Measurements from ENCODE around the gene ITCH.
"Not testable (repeated sequence)": the region's sequence is repeated elsewhere in the genome, so short reads cannot be mapped to it uniquely, and the experiment has no call there.

ITCH gene

DNA sequence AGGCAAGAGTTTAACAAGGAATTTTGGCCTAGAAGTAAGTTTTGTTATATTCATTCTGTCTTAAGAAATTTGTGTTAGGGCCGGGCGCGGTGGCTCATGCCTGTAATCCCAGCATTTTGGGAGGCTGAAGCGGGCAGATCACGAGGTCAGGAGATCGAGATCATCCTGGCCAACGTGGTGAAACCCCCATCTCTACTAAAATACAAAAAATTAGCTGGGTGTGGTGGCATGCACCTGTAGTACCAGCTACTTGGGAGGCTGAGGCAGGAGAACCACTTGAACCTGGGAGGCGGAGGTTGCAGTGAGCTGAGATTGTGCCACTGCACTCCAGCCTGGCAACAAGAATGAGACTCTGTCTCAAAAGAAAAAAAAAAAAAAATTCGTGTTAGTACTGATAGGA, 4.8 kb downstream of the ITCH start:
- not testable (repeated sequence) for H3K9ac ChIP-seq (ENCODE audit: low read length); H3K4me3 ChIP-seq (ENCODE audit: low read depth in 1 of 2, low read length in 2 of 2); H3K27ac ChIP-seq (ENCODE audit: low read depth, low read length); H3K27me3 ChIP-seq (ENCODE audit: control insufficient read depth in 1 of 2, insufficient read depth in 2 of 2, low read length in 2 of 2); H3K9me3 ChIP-seq (ENCODE audit: low read length)
- Histone ChIP-seq H3K4me1 (ENCODE audit: insufficient read depth, low read length) (peaks cover 40% of the 10 kb centered on the region), H3K36me3 (ENCODE audit: insufficient read depth, low read length) (peaks cover 11% of the 10 kb centered on the region)

DNA sequence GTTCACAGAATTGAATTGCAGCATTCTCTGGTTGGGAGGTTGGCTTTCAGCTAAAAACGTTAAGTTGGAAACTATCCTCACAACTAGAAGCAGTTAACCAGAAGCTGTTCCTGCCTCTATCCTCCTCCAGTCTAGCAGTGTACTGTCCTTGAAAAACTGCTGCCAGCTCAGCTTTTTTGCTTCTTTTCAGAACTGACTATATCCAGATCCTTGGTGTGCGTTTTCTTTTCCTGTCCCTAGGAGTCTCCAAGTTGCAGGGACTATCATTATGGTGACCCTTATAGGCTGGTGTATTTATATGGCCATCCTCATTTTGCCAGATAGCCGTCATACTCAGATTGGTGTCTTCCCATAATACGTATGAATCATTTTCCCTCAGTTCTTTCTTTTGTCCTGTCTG, 5.5 kb downstream of the ITCH start:
- peaks cover 40% of the 10 kb centered on the region for H3K4me1 ChIP-seq (ENCODE audit: insufficient read depth, low read length)
- no peaks in the 10 kb centered on the region for H3K9me3 ChIP-seq (ENCODE audit: low read length)
- peaks cover 11% of the 10 kb centered on the region for H3K36me3 ChIP-seq (ENCODE audit: insufficient read depth, low read length)
- no peak overlapping the region for H3K27ac ChIP-seq (ENCODE audit: low read depth, low read length)
- no peak overlapping the region for H3K9ac ChIP-seq (ENCODE audit: low read length)
- no peak overlapping the region for H3K4me3 ChIP-seq (ENCODE audit: low read depth in 1 of 2, low read length in 2 of 2)
- H3K27me3 ChIP-seq (ENCODE audit: control insufficient read depth in 1 of 2, insufficient read depth in 2 of 2, low read length in 2 of 2) = no peaks in the 10 kb centered on the region

DNA sequence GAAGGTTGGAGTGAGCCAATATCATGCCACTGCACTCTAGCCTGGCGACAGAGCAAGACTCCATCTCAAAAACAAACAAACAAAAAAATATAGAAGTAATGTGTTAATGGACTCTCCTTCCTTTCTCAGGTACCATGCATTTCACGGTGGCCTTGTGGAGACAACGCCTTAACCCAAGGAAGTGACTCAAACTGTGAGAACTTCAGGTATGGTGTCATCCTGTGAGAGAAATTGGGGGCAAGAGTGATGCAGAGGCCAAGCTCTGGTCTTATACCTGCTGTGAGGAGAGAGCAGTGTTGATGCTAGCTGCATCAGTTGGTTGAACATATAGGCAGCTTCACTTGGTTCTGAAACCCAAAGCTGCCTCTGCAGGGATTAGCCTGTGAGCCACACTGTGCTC, 6.2 kb downstream of the ITCH start:
- no peaks in the 10 kb centered on the region for H3K27me3 ChIP-seq (ENCODE audit: control insufficient read depth in 1 of 2, insufficient read depth in 2 of 2, low read length in 2 of 2)
- H3K36me3 ChIP-seq (ENCODE audit: insufficient read depth, low read length) = peaks cover 14% of the 10 kb centered on the region
- H3K9me3 ChIP-seq (ENCODE audit: low read length) = no peaks in the 10 kb centered on the region
- peaks cover 37% of the 10 kb centered on the region for H3K4me1 ChIP-seq (ENCODE audit: insufficient read depth, low read length)
- no peak overlapping the region for H3K27ac ChIP-seq (ENCODE audit: low read depth, low read length)
- no peak overlapping the region for H3K4me3 ChIP-seq (ENCODE audit: low read depth in 1 of 2, low read length in 2 of 2)
- no peak overlapping the region for H3K9ac ChIP-seq (ENCODE audit: low read length)

DNA sequence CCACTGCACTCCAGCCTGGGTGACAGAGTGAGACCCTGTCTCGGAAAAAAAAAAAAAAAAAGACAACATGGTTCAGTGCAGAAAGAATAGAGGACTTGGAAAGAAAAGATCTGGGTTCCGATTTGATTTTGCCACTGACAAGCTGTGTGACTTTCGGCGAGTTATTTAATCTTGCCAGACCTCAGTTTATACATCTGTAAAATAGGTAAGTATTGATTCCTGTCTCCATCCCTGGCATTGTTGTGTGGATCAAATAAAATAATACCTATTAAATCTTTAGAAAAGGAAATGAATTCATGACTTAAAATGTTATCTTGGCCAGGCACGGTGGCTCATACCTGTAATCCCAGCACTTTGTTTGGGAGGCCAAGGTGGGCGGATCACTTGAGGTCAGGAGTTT, 7.0 kb downstream of the ITCH start:
- Histone ChIP-seq H3K27ac (ENCODE audit: low read depth, low read length) (no peak overlapping the region), H3K4me3 (ENCODE audit: low read depth in 1 of 2, low read length in 2 of 2) (no peak overlapping the region), H3K27me3 (ENCODE audit: control insufficient read depth in 1 of 2, insufficient read depth in 2 of 2, low read length in 2 of 2) (no peaks in the 10 kb centered on the region), H3K36me3 (ENCODE audit: insufficient read depth, low read length) (peaks cover 17% of the 10 kb centered on the region), H3K4me1 (ENCODE audit: insufficient read depth, low read length) (peaks cover 34% of the 10 kb centered on the region), H3K9ac (ENCODE audit: low read length) (no peak overlapping the region), H3K9me3 (ENCODE audit: low read length) (no peaks in the 10 kb centered on the region)

DNA sequence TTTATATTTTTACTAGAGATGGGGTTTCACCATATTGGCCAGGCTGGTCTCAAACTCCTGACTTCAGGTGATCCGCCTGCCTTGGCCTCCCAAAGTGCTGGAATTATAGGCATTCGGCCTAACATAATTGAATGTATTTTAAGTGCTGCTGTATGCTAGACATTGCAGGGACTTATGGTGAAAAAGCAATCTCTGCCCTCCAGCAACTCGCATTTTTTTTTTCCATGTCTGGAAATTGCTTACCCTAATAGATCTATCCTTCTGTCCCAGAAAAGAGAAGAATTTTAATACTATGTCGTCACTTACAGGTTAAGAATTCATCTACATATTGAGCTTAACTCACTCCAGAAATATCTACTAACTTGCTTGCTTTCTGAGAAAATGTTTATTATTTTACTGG, 10.4 kb downstream of the ITCH start:
- no peaks in the 10 kb centered on the region for H3K9me3 ChIP-seq (ENCODE audit: low read length)
- H3K27ac ChIP-seq (ENCODE audit: low read depth, low read length) = no peak overlapping the region
- peaks cover 13% of the 10 kb centered on the region for H3K4me1 ChIP-seq (ENCODE audit: insufficient read depth, low read length)
- no peak overlapping the region for H3K4me3 ChIP-seq (ENCODE audit: low read depth in 1 of 2, low read length in 2 of 2)
- no peaks in the 10 kb centered on the region for H3K27me3 ChIP-seq (ENCODE audit: control insufficient read depth in 1 of 2, insufficient read depth in 2 of 2, low read length in 2 of 2)
- H3K9ac ChIP-seq (ENCODE audit: low read length) = no peak overlapping the region
- peaks cover 17% of the 10 kb centered on the region for H3K36me3 ChIP-seq (ENCODE audit: insufficient read depth, low read length)

DNA sequence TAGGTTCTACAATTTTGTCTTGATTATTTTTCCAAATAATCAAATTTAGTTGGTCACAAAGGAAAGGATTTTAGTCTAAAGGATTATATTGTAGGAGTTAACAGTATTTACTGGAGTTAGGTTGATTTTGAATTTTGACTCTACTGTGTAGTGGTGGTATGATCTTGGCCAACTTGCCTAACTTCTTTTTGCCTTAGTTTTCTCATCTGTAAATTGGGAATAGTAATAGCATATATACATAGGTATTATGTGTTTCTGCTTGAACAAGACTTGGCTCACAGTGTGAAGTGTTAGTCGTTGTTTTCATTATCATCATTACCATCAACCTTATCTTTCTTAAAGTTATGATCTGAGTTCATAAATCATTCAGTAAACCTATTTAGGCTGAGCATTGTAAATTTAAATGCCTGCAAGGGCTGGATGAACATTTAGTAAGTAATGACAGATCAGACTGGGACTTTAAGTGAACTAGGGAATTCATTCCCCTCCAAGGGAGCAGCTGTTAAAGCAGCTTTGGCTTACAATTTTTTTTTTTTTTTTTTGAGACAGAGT, 11.2 kb downstream of the ITCH start:
- Histone ChIP-seq H3K27me3 (ENCODE audit: control insufficient read depth in 1 of 2, insufficient read depth in 2 of 2, low read length in 2 of 2) (no peaks in the 10 kb centered on the region), H3K9ac (ENCODE audit: low read length) (no peak overlapping the region), H3K4me1 (ENCODE audit: insufficient read depth, low read length) (peaks cover 11% of the 10 kb centered on the region), H3K9me3 (ENCODE audit: low read length) (no peaks in the 10 kb centered on the region), H3K36me3 (ENCODE audit: insufficient read depth, low read length) (peaks cover 16% of the 10 kb centered on the region), H3K4me3 (ENCODE audit: low read depth in 1 of 2, low read length in 2 of 2) (no peak overlapping the region), H3K27ac (ENCODE audit: low read depth, low read length) (no peak overlapping the region)

DNA sequence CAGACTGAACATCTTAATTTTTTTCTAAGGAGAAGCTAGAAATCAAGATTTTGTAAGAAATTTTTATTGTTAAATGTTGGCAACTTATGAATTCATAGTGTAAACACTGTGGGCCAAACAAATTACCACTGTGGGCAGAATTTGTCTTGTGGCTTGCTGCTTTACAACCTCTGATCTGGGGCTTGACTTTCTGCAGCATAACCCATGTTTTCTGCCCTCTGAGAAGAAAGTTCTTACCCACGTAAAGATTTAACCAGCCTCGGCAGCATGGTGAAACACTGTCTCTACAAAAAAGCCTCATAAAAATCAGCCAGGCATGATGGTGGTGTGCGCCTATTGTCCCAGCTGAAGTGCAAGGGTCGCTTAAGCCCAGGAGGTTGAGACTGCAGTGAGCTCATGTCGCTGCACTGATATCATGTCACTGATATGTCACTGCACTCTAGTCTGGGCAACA, 12.9 kb downstream of the ITCH start:
- Histone ChIP-seq H3K9me3 (ENCODE audit: low read length) (no peaks in the 10 kb centered on the region), H3K27ac (ENCODE audit: low read depth, low read length) (no peak overlapping the region), H3K4me3 (ENCODE audit: low read depth in 1 of 2, low read length in 2 of 2) (no peak overlapping the region)

DNA sequence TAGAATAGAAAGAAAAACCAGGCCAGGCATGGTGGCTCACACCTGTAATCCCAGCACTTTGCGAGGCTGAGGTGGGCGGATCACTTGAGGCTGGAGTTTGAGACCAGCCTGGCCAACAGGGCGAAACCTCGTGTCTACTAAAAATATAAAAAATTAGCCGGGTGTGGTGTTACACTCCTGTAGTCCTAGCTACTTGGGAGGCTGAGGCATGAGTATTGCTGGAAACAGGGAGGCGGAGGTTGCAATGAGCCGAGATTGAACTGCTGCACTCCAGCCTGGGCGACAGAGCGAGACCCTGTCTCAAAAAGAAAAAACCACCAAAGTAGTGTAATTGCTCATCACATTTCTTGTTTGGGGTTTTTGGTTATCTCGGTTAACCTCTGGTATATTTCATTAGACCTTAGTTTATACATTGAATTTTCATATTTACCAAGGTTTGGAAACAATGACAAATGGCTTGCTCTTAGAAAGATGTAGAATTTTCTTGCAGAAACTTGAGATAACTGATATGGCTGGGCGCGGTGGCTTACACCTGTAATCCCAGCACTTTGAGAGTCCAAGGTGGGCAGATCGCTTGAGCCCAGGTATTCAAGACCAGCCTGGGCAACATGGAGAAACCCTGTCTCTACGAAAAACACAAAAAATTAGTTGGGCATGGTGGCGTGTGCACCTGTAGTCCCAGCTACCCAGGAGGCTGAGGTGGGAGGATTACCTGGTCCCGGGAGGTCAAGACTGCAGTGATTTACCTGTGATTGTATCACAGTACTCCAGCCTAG, 14.2 kb downstream of the ITCH start:
- H3K27me3 ChIP-seq (ENCODE audit: control insufficient read depth in 1 of 2, insufficient read depth in 2 of 2, low read length in 2 of 2) = no peaks in the 10 kb centered on the region
- no peak overlapping the region for H3K4me3 ChIP-seq (ENCODE audit: low read depth in 1 of 2, low read length in 2 of 2)
- H3K9ac ChIP-seq (ENCODE audit: low read length) = no peak overlapping the region
- no peaks in the 10 kb centered on the region for H3K9me3 ChIP-seq (ENCODE audit: low read length)
- H3K27ac ChIP-seq (ENCODE audit: low read depth, low read length) = no peak overlapping the region
- peaks cover 6% of the 10 kb centered on the region for H3K36me3 ChIP-seq (ENCODE audit: insufficient read depth, low read length)
- H3K4me1 ChIP-seq (ENCODE audit: insufficient read depth, low read length) = peaks cover 11% of the 10 kb centered on the region

More for the DNA sequence above, 12.9 kb downstream of the ITCH start:
- Histone ChIP-seq H3K27me3 (ENCODE audit: control insufficient read depth in 1 of 2, insufficient read depth in 2 of 2, low read length in 2 of 2) (no peaks in the 10 kb centered on the region), H3K9ac (ENCODE audit: low read length) (no peak overlapping the region), H3K4me1 (ENCODE audit: insufficient read depth, low read length) (peaks cover 11% of the 10 kb centered on the region), H3K36me3 (ENCODE audit: insufficient read depth, low read length) (peaks cover 6% of the 10 kb centered on the region)

DNA sequence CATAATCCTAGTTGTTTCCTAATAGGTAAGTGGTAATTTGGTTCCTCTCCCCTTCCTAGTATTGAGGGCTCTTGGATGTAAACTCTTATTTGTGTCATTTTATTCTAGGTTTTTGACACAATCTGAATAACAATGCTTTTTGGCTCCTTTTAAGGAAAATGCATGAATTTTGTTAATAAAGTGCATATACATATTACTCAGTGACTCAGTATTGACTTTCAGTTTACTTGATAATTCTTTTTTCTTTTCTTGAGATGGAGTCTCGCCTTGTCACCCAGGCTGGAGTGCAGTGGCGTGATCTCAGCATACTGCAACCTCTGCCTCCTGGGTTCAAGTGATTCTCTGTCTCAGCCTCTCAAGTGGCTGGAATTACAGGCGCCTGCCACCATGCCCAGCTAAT, 19.1 kb downstream of the ITCH start:
- no peak overlapping the region for H3K9ac ChIP-seq (ENCODE audit: low read length)
- no peaks in the 10 kb centered on the region for H3K36me3 ChIP-seq (ENCODE audit: insufficient read depth, low read length)
- H3K27ac ChIP-seq (ENCODE audit: low read depth, low read length) = no peak overlapping the region
- H3K4me3 ChIP-seq (ENCODE audit: low read depth in 1 of 2, low read length in 2 of 2) = no peak overlapping the region
- no peaks in the 10 kb centered on the region for H3K9me3 ChIP-seq (ENCODE audit: low read length)
- peaks cover 10% of the 10 kb centered on the region for H3K4me1 ChIP-seq (ENCODE audit: insufficient read depth, low read length)
- H3K27me3 ChIP-seq (ENCODE audit: control insufficient read depth in 1 of 2, insufficient read depth in 2 of 2, low read length in 2 of 2) = no peaks in the 10 kb centered on the region

DNA sequence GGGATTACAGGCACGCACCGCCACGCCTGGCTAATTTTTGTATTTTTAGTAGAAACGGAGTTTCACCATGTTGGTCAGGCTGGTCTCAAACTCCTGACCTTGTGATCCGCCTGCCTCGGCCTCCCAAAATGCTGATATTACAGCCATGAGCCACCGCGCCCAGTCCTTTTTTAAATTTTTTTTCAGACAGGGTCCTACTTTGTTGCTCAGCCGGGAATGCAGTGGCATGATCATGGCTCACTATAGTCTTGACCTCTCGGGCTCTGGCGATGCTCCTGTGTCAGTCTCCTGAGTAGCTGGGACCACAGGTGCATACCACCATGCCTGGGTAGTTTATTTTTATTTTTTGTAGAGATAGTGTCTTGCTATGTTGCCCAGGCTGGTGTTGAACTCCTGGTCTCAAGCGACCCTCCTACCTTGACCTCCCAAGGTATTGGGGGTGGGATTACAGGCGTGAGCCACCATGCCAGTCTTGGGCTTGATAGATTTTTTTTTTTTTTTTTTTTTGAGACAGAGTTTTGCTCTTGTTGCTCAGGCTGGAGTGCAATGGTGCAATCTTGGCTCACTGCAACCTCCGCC, 19.9 kb downstream of the ITCH start:
- not testable (repeated sequence) for H3K36me3 ChIP-seq (ENCODE audit: insufficient read depth, low read length)

DNA sequence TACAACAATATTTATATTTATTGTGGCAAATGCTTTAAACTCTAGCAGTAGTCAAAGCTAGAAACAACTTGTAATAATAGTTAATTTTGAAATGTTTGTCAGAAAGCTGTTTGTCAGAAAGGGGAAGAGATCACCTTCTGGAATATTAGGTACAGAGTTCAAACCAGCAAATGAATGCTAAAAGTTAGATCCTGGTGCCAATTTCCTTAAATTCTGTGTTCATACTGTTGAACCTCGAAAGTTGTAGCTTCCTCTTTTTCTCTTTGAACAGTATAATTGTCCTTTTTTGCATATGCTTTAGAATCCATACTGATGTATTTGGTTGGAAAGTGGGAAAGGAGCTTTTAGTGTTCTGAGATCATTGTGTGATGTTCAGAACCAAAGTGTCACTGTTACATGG, 22.4 kb downstream of the ITCH start:
- Histone ChIP-seq H3K4me3 (ENCODE audit: low read depth in 1 of 2, low read length in 2 of 2) (no peak overlapping the region), H3K4me1 (ENCODE audit: insufficient read depth, low read length) (peaks cover 10% of the 10 kb centered on the region), H3K9ac (ENCODE audit: low read length) (no peak overlapping the region), H3K9me3 (ENCODE audit: low read length) (no peaks in the 10 kb centered on the region), H3K27me3 (ENCODE audit: control insufficient read depth in 1 of 2, insufficient read depth in 2 of 2, low read length in 2 of 2) (no peaks in the 10 kb centered on the region), H3K36me3 (ENCODE audit: insufficient read depth, low read length) (no peaks in the 10 kb centered on the region), H3K27ac (ENCODE audit: low read depth, low read length) (no peak overlapping the region)

More for the DNA sequence above, 19.9 kb downstream of the ITCH start:
- not testable (repeated sequence) for H3K27me3 ChIP-seq (ENCODE audit: control insufficient read depth in 1 of 2, insufficient read depth in 2 of 2, low read length in 2 of 2); H3K27ac ChIP-seq (ENCODE audit: low read depth, low read length); H3K9me3 ChIP-seq (ENCODE audit: low read length); H3K4me1 ChIP-seq (ENCODE audit: insufficient read depth, low read length); H3K9ac ChIP-seq (ENCODE audit: low read length); H3K4me3 ChIP-seq (ENCODE audit: low read depth in 1 of 2, low read length in 2 of 2)

DNA sequence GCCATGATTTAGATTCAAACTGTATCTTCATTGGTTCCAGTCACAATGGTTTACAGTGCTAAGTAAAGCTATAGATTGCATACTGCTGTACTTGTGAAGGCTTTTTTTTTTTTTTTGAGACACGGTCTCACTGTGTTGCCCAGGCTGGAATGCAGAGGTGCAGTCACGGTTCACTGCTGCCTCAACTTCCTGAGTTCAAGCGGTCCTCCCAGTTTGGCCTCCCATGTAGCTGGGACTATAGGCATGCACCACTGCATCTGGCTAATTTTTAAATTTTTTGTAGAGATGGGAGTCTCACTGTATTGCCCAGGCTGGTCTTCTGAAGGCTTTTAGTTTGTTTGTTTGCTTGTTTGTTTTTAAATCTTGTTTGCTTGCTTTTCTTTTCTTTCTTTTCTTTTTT, 24.9 kb downstream of the ITCH start:
- H3K9me3 ChIP-seq (ENCODE audit: low read length) = no peaks in the 10 kb centered on the region
- no peak overlapping the region for H3K9ac ChIP-seq (ENCODE audit: low read length)
- H3K36me3 ChIP-seq (ENCODE audit: insufficient read depth, low read length) = no peaks in the 10 kb centered on the region
- no peak overlapping the region for H3K4me3 ChIP-seq (ENCODE audit: low read depth in 1 of 2, low read length in 2 of 2)
- no peak overlapping the region for H3K27ac ChIP-seq (ENCODE audit: low read depth, low read length)
- peaks cover 16% of the 10 kb centered on the region for H3K4me1 ChIP-seq (ENCODE audit: insufficient read depth, low read length)
- H3K27me3 ChIP-seq (ENCODE audit: control insufficient read depth in 1 of 2, insufficient read depth in 2 of 2, low read length in 2 of 2) = no peaks in the 10 kb centered on the region

Data from muscle layer of colon (tissue), 2 donors.